Measurements from ENCODE around the gene CALHM6.

The CALHM6 gene

DNA sequence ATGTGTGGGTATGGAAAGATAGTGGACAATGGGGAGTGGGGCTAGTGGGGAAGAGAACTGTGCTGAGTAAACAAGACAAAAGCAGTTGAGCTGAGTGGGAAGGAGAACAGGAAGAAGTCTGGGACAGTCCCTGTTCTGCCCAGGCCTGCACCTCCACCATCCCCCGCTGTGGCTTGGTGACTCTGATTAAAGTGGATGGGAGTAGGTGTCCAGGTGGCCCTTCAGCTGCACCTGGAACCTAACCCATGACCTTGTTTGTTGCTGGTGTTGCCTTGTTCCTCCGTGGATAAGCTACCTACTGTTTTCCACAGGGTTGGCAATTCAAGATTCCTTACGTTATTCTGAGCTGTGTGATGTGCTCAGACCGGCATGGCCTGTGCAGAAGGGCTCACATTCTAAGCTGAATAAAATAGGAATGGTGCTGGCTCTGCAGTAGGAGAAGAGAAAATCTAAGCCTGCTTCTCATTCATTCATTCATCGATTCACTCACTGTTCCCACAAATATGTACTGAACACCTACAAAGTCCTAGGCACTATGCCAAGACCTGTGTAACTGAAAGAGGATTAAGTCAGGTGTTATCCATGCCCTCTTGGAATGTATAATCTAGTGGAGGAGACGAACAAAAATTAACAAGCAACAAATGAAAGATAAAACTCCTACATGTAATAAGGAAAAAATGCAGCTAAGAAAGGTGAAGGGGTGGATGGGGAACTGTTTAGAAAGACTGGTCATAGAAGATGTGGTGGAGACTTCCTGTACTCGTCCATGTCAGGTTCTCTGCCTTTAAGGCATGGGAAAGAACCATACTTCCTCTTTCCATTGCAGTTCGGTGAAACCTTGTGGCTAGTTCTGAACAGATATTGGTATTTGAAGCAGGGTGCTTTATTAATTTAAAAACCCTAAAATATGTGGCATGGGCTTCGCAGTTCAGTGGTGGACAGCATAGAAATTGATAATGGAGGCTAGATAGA, 10.1 kb upstream of the CALHM6 start:
- peaks cover 0 to 14% (median 2%) of the 10 kb centered on the region in 4 donors for H3K4me1 ChIP-seq
- H3K36me3 ChIP-seq = no peaks in the 10 kb centered on the region
- H3K9me3 ChIP-seq = no peaks in the 10 kb centered on the region
- no peak overlapping the region for H3K4me3 ChIP-seq
- no peaks in the 10 kb centered on the region for H3K27me3 ChIP-seq
- no peak for DNase-seq
- intact Hi-C loops (cut with DNase I; ENCODE audit: low total_unique reads) = no loop called here
- H3K27ac ChIP-seq = no peak overlapping the region
- TF ChIP-seq, protein P1, sequence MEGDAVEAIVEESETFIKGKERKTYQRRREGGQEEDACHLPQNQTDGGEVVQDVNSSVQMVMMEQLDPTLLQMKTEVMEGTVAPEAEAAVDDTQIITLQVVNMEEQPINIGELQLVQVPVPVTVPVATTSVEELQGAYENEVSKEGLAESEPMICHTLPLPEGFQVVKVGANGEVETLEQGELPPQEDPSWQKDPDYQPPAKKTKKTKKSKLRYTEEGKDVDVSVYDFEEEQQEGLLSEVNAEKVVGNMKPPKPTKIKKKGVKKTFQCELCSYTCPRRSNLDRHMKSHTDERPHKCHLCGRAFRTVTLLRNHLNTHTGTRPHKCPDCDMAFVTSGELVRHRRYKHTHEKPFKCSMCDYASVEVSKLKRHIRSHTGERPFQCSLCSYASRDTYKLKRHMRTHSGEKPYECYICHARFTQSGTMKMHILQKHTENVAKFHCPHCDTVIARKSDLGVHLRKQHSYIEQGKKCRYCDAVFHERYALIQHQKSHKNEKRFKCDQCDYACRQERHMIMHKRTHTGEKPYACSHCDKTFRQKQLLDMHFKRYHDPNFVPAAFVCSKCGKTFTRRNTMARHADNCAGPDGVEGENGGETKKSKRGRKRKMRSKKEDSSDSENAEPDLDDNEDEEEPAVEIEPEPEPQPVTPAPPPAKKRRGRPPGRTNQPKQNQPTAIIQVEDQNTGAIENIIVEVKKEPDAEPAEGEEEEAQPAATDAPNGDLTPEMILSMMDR (IDR thresholded peaks at IDR 0.05) = no peak

DNA sequence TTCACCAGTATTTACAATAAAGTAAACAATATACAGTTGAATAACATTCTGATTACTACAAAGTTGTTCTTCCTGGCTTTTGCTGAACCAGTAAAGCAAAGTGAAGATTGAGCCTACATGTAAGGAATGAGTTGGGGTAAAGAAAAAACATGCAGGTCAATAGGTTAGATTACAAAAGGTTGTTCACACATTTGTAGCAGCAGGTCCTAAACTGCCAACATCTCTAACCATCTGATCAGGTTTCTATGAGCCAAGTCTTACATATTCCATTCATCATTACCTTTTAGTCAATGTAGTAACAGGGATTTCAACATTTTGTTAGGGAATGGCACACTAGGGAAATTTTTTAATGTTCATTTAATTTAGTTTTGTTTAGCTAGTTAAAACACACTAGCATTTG, 9.3 kb upstream of the CALHM6 start:
- Histone ChIP-seq H3K9me3 (no peaks in the 10 kb centered on the region), H3K36me3 (no peaks in the 10 kb centered on the region), H3K4me1 (peaks cover 0 to 12% (median 2%) of the 10 kb centered on the region in 4 donors), H3K27ac (no peak overlapping the region), H3K27me3 (no peaks in the 10 kb centered on the region), H3K4me3 (no peak overlapping the region)
- TF ChIP-seq, protein P1 (IDR thresholded peaks at IDR 0.05) = no peak
- intact Hi-C loops (cut with DNase I; ENCODE audit: low total_unique reads) = no loop called here
- no peak for DNase-seq

DNA sequence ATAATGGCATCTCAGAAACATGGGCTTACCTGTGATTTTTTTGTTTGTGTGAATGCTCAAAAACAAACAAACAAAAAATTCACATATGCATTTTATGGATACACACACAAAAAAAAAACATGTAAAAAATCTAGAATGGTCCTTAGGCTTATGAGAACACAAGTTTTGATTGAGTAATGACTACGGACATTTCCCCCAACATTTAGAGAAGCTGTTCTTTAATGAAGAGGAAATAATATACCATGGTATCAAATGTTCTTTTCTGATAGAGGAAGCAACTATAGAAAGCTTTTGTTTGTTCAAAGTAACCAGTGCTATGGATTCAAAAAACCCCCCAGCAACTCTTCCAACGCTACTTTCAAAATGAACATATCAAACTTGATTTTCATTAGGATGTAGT, 8.6 kb upstream of the CALHM6 start:
- intact Hi-C loops (cut with DNase I; ENCODE audit: low total_unique reads) = no loop called here
- TF ChIP-seq, protein P1 (IDR thresholded peaks at IDR 0.05) = no peak
- Histone ChIP-seq H3K36me3 (no peaks in the 10 kb centered on the region), H3K4me1 (peaks cover 0 to 6% (median 1%) of the 10 kb centered on the region in 4 donors), H3K9me3 (no peaks in the 10 kb centered on the region), H3K27ac (no peak overlapping the region), H3K4me3 (no peak overlapping the region), H3K27me3 (no peaks in the 10 kb centered on the region)
- DNase-seq = no peak

DNA sequence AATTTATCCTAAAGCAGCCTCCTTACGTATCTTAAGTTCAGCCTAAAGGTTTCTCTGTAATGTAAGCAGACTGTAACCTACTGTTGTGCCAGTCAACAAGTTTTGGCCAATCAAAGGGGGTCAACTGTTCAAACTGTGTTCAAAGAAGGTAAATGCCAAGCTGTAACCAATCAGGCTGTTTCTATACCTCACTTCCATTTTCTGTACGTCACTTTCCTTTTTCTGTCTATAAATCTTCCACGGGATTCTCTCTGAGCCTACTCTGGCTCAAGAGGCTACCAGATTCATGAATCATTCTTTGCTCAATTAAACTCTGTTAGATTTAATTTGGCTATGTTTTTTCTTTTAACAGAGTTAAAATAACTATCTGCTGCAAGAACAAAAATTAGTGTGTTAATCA, 5.1 kb upstream of the CALHM6 start:
- Histone ChIP-seq H3K9me3 (no peaks in the 10 kb centered on the region), H3K27ac (no peak overlapping the region), H3K36me3 (no peaks in the 10 kb centered on the region), H3K27me3 (no peaks in the 10 kb centered on the region), H3K4me3 (no peak overlapping the region), H3K4me1 (no peaks in the 10 kb centered on the region)
- intact Hi-C loops (cut with DNase I; ENCODE audit: low total_unique reads) = no loop called here
- DNase-seq = no peak
- TF ChIP-seq, protein P1 (IDR thresholded peaks at IDR 0.05) = no peak

DNA sequence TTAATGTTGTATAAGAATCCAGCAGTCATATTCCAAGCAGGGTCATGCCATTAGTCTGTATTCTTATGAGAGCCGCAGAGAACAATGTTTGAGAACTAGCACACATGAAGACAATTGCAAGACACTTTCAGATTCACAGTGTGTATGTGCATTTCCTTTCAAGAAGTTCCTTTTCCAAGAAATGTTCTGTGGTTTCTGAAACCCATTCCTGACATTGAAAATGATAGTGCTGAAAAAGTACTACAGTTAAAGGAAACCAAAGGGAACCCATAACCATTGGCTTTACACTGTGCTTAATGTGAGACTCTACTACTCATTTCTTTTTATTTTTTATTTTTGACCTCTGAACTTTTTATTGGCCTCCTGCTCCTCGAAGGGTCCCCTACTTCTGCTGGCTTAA, 4.2 kb upstream of the CALHM6 start:
- H3K4me1 ChIP-seq = peaks cover 0 to 5% (median 3%) of the 10 kb centered on the region in 4 donors
- no peaks in the 10 kb centered on the region for H3K9me3 ChIP-seq
- H3K4me3 ChIP-seq = no peak overlapping the region
- no peaks in the 10 kb centered on the region for H3K27me3 ChIP-seq
- H3K36me3 ChIP-seq = no peaks in the 10 kb centered on the region
- H3K27ac ChIP-seq = no peak overlapping the region
- TF ChIP-seq, protein P1 (IDR thresholded peaks at IDR 0.05) = no peak
- DNase-seq = no peak
- intact Hi-C loops (cut with DNase I; ENCODE audit: low total_unique reads) = no loop called here
